Measurements from ENCODE around the gene KCNIP3.

DNA sequence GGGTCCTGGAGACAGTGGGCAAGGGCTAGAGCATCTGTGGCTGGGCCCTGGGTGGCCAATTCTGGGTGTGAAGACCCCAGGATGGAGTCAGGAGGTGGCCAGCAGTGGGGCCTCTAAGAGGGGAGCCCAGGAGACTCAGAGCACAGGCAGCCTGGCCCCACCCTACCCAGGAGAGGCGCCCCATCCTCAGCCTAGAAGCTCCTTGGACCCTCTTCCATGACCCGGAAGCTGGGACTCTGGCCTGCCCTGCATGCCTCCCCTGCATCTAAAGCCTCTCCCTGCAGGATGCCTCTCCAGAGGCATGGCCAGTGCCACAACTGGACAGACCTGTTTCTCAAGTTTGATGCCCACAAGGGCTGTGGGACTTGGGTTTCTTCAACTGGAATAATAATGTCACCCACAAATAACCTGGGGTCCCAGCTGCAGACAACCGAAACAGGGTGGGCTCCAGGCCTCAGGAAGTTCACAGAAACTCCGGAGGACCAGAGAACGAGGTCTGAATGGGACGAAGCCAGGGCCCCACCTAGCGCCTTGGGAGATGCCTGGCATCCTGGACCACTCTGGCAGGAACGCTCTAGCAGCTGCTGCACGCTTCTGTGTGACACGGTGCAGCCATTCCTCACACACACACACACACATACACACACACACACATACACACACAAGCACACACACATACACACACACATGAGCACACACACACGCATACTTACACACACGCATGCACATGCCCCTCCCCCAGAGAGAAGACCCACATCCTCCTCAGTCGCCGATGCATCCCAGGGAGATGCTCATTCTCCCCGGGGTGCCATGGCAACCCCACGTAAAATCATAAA is 16.4 kb downstream of the KCNIP3 start:
- TF ChIP-seq, protein P1, sequence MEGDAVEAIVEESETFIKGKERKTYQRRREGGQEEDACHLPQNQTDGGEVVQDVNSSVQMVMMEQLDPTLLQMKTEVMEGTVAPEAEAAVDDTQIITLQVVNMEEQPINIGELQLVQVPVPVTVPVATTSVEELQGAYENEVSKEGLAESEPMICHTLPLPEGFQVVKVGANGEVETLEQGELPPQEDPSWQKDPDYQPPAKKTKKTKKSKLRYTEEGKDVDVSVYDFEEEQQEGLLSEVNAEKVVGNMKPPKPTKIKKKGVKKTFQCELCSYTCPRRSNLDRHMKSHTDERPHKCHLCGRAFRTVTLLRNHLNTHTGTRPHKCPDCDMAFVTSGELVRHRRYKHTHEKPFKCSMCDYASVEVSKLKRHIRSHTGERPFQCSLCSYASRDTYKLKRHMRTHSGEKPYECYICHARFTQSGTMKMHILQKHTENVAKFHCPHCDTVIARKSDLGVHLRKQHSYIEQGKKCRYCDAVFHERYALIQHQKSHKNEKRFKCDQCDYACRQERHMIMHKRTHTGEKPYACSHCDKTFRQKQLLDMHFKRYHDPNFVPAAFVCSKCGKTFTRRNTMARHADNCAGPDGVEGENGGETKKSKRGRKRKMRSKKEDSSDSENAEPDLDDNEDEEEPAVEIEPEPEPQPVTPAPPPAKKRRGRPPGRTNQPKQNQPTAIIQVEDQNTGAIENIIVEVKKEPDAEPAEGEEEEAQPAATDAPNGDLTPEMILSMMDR (IDR thresholded peaks at IDR 0.05; ENCODE audit: low read depth, low read length) = no peak
- no peak for TF ChIP-seq EZH2phosphoT487 (IDR thresholded peaks at IDR 0.05; ENCODE audit: low read depth)
